Stimulated activated CD8-positive, alpha-beta memory T cell treated with anti-CD3 and anti-CD28 coated beads, Interleukin-7, amount 100 ng/mL, for 48 hours (primary cell): ENCODE results near the gene LHPP.
"Not testable (repeated sequence)": the region's sequence is repeated elsewhere in the genome, so short reads cannot be mapped to it uniquely, and the experiment has no call there.

Source experiments
- DNase-seq, 2 donors: peaks; one replicate each; pipeline ENCODE4 v3.0.0-alpha.2; 2020; ENCODE audit warnings: low read depth in 1 of 2; ENCODE audit errors: extremely low read depth in 1 of 2

LHPP gene

DNA sequence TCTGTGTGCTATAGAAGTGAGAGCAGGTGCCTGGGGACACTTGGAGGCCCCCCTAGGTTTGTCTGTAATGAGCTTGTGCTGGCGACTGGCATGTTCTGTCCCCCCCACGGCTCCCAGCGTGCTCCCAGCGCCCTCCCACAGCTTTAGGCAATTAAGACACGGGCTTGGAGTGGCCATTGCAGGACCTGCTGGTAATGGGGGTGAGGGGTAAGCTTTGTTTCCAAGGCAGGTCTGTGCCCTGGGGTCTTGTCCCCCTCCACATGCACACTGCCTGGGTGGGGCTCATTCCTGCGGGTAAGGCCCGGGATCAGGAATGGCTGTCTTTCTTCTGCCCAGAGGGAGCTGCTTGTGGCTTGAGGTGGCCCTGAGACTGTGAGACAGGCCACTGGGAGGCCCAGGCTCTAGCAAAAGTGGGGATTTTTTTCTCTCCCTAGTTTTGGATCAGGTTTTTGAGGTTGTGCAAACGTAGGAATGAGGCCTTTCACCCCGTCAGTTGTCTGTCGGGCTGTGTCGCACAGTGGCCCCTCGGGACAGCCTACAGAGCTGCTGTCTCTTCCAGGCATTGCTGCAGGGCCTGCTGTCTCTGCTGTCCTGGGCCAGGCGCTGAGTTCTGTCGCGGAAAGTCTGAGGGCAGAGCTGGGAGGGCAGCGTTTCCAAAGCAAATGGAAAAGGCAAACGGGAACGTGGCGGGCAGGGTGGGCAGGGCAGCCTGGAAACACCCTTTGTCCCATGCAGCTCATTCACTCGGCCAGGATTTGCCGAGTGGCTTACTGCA, 107.4 kb downstream of the LHPP start:
- DNase-seq = no peak

DNA sequence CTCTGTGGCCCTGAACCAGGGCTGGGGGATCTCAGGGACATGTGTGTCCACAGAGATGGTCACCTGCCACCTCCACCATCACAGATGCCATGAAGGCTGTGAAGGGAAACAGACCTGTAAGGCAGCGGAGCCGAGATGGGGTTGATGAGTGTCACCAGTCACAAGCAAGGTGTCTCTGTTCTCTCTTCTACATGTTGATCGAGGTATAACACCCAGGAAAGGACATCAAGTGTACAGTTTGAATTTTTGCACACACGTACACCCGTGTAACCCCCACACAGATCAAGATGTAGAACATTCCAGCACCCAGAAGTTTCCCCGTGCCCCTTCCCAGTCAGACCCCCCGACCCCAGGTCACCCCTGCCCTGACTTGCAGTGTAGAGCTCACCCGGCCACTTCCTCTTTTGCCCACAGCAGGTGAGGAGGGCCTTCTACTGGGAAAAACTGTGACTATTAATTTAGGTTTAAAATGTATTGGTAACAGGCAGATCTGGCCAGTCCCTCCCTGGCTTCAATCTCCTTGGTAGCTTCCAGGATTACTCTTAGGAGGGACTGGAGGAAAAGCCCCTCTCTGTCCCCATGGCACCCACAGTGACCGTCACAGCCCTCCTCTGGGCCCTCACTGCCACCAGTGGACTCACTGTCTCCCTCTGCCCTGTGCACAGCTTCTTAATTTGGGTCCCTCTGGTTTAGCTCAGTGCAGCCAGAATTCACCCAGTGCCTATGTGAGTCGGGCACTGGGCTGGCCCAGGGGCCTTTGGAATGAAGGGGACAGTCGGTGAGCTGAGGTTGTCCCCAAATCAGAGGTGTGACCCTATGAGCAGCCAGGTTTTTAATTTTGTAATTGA, 108.2 kb downstream of the LHPP start:
- DNase-seq = no peak

DNA sequence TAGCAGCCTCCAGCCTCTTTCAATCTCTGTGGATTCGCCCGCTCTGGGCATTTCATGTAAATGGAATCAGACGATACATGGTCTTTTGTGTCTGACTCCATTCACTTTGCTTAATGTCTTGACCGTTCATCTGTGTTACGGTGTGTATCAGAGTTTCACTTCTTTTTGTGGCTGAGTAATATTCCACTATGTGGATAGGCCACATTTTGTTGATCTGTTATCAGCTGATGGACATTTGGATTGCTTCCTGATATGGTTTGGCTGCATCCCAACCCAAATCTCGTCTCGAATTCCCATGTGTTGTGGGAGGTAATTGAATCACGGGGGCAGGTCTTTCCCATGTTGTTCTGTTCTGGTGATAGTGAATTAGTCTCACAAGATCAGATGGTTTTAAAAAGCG, 109.0 kb downstream of the LHPP start:
- DNase-seq = no peak

DNA sequence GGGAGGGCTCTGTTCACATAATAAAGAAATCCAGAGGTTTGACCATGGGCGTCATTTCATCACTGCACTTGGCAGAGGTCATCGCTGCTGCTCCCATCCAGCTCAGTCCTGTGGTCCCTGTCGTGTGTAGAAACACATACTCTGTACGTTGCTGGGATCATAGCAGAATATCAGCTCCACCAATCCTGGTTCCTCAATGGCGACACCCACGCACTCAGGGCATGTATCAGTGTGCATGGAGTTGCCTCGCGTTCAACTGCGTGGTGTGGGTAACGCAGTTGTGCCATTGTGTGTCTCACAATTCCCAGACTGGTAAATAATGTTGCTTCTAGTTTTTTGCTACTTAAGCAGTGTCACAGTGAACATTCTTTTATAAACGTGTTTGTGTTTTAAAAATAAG, 111.1 kb downstream of the LHPP start:
- DNase-seq = no peak

DNA sequence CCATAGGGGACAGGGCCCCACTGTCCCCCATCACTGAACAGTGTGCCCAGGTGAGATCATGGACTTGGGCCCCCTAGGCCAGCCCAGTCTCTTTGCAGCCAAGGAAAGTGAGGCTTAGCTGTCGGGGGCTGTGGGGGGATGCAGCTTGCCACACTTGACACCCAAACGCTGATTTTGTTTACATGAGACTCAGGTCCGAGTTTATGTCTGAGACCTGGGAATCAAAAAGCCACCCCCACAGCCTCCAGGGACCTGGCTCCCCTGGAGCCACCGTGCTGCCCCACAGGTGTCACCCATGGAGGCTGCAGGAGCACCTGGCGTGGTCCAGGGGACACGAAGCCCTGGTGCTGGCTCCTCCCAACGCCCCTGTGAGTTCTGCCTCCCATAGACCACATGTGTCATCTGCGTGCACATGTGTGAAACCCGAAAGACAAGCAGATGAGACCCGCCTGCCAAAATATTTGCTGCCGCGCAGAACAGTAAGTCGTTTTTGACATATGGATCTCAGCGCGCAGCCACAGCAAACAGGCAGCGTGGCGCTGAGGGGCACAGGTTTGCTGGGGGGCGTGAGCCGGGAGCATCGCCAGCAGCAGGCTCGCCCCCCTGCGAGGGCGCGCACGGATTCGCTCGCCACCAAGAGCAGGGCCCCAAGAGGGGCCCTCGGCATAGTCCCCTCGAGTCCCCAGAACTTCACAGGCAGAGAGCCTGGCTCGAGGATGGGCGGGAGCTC, 112.3 kb downstream of the LHPP start:
- DNase-seq = no peak

DNA sequence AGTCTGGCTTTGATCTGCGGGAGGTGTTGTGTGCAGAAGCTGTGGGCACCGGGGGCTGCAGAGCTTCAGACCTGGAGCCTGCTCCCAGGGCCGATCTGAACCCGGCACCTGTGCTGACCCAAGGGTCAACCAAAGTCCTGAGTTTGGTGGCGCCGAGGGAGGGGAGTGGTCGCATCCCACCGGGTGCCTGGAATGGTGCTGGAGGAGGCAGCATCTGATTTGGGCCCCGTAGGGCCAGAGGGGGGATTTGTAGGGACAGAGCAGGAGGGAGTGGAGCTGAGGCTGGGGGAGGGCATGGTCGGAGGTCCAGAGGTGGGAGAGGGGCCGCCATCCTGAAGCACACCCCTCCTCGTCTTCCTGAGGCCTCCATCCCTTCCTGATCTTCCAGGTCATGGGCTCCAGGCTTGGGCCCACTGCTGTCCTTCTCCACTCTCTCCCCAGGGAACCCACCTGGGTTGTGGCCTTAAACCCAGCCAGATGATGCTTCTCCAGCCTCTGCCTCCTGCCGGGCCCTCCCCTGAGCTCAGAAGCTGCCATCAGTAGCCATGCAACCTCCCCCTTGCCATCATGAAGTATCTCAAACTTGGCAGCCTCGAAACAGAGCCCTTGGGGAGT, 112.9 kb downstream of the LHPP start:
- no peak for DNase-seq

DNA sequence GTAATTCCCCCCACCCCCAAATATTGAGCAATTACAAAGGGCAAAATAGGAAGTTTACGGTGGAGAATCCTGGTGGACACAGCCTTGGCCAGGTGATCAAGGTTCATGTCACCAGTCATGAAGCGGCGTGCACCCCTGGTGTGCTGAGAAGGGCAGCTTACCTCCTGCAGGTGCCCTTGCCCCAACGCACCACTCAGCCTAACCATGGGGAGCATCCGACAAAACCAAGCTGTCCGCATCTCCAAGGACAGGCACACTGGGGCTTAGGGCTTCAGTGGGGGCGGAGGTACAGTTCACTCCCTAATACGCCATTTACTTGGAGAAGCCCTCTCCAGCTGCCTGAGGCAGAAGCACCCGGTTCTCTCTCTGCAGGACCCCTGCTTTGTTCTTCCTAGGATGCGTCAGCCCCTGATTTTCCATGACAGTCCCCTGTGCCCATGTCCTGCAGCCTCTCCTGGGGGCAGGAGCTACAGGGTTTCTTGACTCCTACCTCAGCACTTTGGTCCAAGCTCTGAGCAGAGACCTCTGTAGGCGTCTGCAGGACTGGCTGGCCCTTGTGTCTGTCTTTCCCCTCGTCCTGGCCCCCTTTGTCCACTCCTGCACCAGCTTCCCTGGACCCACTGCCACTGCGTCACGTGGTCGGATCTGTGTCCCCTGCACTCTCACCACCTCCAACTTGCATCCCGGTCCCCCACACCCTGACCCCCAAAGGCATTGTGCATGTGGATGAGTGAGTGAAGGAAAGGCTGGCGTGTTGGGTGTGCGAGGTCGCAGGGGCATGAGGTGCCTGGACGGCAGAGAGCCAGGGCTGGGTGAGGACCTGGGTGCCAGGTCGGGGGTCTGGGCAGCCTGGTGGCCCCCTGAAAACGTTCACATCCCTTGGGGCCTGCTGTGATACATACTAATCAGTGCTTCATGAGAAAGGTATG, 113.7 kb downstream of the LHPP start:
- no peak for DNase-seq

DNA sequence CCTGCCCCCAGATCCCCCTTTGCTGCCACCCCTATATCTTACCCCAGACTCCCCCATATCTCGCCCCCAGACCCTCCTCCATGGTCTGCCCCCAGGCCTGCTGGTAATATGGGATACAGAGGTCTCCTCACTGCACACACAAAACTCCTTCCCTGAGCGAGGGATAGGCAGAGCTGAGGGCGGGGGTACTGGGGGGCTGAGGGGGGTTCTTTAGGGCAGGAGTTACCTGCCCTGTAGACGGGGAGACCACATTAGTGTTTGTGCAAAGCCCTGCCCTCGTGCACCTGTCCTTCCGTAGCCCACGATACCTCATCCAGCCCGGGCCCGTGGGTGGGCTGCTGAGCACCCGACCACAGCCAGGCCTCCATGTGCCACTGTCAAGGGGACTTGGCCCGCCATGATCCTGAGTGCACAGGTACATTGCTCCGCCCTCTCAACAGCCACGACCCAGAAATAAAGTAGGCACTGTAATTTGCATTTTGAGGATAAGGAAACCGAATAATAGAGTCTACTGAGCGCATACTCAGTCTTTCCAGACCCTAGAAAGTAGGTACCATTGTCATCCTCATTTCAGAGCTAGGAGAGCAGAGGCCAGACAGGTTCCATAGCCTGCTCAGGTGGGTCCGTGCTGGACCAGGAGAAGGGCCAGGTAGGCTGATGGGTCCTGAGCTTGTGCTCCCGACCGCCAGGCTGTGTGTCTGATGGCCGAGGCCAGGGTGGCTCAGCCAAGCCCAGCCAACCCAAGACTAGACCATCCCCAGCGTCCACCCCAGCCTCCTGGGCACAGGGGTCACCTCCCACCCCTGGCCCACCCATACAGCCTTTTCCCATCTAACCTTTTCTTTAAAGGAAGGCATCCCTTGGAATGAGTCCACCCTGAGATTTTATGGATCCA, 115.2 kb downstream of the LHPP start:
- no peak for DNase-seq

DNA sequence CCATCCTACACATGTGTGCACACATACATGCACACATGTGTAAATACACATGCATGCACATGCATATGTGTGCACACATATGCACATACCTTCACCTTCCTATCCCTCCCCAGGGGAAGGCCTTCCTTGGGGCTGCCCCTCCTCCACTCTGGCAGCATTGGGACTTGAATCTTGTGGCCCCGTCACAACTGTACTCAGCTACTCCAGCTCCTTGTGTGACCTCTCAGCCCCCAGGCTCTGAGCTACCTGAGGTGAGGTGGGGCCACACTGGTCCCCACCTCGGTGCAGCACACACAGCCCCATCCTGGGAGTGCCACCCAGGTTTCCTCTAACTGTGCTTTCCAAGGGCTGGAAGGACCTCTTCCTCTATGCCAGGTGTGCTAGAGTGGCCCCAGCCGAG, 116.0 kb downstream of the LHPP start:
- no peak for DNase-seq

DNA sequence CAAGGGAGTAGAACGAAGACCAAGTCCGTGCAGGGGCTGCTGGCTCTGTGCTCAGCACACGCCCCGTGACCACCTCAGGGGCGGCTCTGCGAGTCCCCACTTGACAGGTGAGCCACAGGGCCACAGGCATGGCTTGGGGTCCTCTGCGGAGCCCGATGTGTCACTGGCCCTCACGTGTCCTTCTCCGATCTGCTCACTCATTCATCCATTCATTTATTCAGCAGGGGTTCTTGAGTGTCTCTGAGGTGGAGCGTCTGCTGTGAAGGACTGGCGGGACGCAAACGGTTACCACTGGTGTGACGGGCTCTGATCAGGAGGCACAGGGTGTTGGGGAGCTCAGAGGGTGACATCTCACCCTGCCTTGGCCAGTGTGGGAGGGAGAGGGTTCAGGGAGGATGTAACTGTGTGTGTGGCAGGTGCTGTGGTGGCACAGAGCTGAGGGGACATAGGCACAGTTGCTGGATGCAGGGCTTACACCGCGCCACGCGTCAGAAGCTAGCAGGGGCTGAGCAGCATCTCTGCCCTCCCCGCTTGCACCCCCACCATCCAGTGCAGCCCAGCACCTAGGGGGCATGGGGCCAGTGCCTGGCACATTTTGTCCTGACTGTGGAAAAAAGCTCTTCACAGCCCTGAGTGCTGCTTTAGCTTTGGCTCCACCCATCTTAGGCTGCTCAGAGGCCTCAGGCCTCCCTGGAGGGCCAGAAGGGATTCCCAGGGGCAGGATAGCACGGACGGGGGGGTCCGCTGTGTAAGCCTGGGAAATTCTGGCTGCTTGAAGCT, 116.8 kb downstream of the LHPP start:
- no peak for DNase-seq

DNA sequence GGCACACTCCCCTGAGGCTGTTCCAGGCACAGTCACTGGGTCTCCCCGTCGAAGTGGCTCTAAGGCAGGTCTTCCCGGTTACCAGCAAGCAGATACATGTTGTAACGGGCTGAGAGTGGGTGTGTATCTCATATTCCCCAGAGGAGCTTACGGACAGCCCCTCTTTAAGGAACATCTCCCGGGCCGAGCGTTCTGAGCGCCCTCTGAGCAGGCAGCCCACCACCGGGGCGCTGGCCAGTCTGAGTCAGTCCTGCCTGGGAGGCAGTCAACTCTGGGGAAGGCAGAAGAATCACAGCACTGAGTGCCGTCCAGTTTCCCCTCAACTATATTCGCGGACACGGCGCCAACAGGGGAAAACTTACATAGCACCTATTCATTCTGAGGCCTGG, 117.4 kb downstream of the LHPP start:
- DNase-seq = no peak

DNA sequence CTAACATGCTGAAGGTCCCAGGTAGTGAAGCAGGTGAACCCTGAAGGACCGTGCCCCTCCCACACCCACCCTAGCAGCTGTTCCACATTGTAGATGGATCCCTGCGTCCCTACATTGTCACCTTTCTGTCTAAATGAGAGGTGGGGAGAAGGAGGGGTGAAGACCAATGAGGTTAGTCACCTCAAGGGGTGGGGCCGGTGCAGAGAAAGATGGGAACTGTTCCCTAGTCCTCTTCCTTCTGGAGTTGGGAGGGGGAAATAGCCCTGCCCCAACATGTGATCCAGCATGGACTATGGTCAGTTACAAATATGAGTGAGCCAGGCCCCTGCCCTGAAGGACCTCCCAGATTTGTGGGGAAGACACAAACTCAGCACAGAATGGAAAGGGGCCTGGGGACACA, 124.5 kb downstream of the LHPP start:
- DNase-seq = no peak

DNA sequence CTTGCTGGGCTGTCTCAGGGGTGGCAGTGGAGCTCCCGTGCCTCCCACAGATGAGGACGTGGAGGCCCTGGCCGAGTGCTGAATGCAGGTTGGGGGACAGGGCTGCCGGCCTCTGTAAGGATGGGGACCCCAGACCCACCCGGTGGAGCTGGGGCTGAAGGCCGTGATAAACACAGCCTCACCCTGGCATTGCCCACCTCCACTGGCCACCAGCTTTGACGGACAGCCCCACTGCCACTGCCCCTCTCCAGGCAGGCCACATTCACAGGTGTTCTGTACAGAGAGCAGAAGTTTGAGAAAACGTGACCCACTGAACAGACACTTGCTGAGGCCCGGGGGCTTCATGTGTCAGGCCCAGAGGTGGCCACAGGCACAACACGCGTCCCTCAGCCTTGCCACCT, 126.2 kb downstream of the LHPP start:
- no peak for DNase-seq

DNA sequence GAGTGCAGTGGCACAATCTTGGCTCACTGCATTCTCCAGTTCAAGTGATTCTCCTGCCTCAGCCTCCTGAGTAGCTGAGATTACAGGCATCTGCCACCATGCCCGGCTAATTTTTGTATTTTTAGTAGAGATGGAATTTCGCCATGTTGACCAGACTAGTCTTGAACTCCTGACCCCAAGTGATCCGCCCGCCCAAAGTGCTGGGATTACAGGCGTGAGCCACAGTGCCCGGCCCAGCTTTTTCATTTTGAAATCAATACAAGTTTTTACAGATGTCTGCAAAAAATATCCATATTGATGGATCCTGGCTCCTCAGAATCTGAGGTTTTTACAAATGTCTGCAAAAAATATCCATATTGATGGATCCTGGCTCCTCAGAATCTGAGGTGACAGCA, 126.7 kb downstream of the LHPP start:
- not testable (repeated sequence) for DNase-seq

DNA sequence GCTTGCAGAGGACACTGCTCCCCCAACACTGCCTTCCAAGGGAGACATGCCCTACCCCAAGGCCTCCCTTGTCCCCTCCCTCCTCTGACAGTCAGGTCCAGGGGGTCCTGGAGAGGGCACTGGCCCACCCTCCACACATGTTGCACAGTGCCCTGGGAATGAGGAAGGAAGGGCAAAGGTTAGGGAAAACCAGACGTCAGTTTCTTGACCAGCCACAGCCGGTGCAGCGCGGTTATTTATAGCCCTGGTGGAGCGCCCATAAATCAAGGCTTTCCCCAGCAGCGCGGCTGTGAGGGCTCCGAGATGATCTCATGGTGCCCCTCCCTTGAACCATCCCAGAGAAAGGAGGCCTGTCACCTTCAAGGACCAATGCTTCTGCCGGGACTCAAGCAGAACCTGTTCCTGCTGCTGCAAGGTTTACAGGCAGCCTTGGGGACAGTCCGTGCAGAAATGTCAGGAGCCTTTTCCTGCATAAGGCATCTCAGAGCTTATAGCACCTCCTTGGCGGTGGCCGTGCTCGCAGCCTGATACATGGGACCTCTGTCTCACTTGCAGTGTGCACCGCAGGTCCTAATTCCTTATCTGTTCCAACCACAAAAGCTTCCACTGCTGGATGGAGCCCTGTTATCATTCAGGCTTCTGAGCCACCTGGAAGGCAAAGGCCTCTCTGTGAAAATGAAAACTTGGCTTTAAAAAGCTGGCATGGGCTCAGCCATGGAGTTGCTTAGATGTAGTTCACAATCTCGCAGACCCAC, 127.3 kb downstream of the LHPP start:
- DNase-seq = no peak

DNA sequence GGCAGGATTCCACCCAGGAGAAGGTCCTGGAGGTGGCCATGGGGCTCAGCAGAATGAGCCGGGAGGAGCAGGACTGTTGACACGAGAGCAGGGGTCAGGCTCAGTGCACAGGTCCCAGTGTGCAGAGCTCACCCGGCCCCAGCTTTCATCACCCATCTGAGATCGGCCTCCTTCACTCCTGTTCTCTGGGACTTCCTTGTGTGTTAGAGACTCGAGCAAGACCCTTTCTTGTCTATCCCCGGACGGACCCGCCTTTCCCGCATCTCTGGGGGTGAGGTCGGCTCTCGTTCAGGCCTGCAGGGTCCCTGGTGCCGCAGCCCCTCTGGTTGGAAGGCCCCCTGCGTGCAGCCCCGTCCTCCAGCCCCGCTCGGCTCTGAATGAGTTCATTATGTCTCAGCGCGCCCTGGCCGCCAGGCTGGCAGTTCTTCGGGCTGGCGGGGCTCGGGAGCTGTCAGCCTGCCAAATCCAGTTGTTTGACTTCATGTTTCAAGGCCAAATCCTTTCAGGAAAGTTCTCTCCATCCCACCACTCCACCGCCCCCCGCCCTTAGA, 127.9 kb downstream of the LHPP start:
- DNase-seq = no peak
